Cardiac fibroblast (primary cell): ENCODE results near the gene C4orf36.

Source experiments
- DNase-seq, 2 donors: peaks; one replicate each; pipeline versions ENCODE4 v3.0.0 to v3.0.0-alpha.2; 2010; ENCODE audit warnings: low read depth in 2 of 2
- H3K4me3 ChIP-seq, 2 donors: replicated peaks in 1 of 2; 1 replicate in 1 of 2; 2 replicates in 1 of 2; pipeline ENCODE4 v1.5.1; 2011; ENCODE audit warnings: low read depth in 2 of 2, low read length in 2 of 2, mild to moderate bottlenecking in 2 of 2, moderate library complexity in 1 of 2
- CTCF ChIP-seq: IDR thresholded peaks from one replicate; pipeline ENCODE4 v1.5.1; 2011; ENCODE audit warnings: low read depth, mild to moderate bottlenecking, low read length, inconsistent platforms

The C4orf36 gene

DNA sequence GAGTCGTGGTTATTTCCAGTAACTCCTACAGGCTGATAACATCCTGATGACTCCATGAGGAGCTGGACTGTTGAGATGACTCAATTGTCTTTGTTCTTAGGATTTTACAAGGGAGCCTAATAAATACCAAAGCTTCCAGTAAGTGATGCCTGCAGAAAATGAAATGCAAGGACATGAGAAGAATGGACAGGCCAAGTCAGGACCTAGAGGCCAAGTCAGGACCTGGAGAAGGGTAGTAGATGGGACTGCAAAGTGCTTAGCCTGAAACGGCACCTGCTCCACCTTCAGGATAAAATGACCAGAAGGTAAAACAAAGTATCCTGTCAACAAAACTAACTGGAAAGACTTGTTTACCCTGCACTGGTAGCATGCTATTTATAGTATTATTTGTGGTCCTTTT is 36.6 kb downstream of the C4orf36 start:
- no peak for TF ChIP-seq CTCF
- H3K4me3 ChIP-seq, result no peak overlapping the region
- DNase-seq, result peak; percentile 59 to 69

DNA sequence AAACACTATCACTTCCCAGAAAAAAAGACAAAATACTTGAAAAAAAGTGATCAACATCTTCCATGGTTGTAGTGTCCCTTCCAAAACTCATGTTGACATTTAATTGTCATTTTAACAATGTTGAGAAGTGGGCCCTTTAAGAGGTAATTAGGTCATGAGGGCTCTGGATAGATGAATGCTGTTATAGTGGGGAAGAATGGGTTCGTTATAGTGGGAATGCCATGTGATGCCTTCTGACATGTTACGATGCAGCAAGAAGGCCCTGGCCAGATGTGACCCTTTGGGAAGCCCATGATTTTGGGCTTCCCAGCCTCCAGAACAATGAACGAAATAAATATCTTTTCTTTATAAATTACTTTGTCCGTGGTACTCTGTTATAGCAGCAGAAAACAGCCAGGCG is 39.0 kb downstream of the C4orf36 start:
- H3K4me3 ChIP-seq, result no peak overlapping the region

GRCh38 chr4:86848732-86849619 is 43.2 kb downstream of the C4orf36 start, which contains the start of gene SLC10A6:
Gene SLC10A6 (minus strand): TSS chr4:86849384. CDS start chr4:86849115, 269 bp downstream.
- peak; percentile 16 to 55 for DNase-seq
- no peak for TF ChIP-seq CTCF
- no peak within 1 kb of the TSS for H3K4me3 ChIP-seq

More for the DNA sequence above, 39.0 kb downstream of the C4orf36 start:
- DNase-seq, result no peak
- TF ChIP-seq CTCF, result no peak

DNA sequence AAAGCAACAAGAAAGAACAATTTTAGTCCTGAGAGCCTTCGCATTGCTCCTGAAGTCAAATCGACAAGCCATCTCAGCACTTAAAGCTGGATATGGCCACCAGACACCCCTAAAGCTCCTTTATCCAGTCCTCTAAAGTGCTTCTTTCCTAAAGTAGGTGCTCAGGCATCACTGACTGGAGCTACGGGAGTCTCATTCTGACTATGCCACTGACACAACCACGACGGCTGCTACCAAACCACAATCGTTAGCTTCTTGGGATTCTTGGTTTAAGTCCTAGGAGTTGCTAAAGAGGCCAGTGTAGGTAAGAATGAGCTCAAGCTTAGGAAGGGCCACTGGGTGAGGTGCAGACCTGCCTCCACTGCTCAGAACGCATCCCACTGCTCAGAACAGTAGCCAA is 44.1 kb downstream of the C4orf36 start:
- TF ChIP-seq CTCF, result no peak
- peak in 1 of 2 donors; percentile 15 for DNase-seq
- H3K4me3 ChIP-seq, result no peak overlapping the region

- no peak overlapping the region for H3K4me3 ChIP-seq
Observed at GRCh38 chr4:86847571-86847970, 44.7 kb downstream of the C4orf36 start.

DNA sequence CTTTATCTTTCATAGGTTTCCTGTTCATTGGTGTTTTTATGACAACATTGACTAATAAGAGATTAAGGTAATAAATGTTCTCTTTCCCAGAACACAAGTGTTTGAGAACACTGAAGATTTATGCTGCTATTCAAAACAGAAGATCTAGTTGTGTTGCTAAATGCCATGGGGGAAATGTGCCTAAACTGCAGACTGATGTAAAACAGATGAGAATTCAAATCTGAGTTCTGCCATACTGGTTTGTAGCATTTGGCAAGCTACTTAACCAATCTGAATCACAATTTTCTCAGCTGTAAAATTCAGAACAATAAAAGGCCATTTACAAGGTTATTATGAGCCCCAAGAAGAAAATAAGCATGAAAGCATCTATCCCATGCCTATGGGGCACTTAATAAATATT is 45.3 kb downstream of the C4orf36 start:
- no peak overlapping the region for H3K4me3 ChIP-seq
- DNase-seq, result peak in 1 of 2 donors; percentile 8
- no peak for TF ChIP-seq CTCF

More at GRCh38 chr4:86847571-86847970, 44.7 kb downstream of the C4orf36 start:
- TF ChIP-seq CTCF, result no peak
- DNase-seq, result no peak
